H1 (cell line): ENCODE data around the gene RNFT2. TPM values are rescaled to one million over a fixed set of nuclear protein-coding genes. Genes with fewer than 3 reads are reported as not detected.

Source experiments
- CTCF ChIA-PET: fragments of 300-600 bp; sonication (Branson Sonifier 250); formaldehyde crosslinking; loops from one replicate; lab custom pipeline; 2021; ENCODE audit not compliant: partially characterized antibody; lab: Charles Lee
- POLR2A ChIA-PET: fragments of 300-600 bp; sonication (Branson Sonifier 250); formaldehyde crosslinking; loops from one replicate; lab custom pipeline; 2021; ENCODE audit warnings: inconsistent platforms; ENCODE audit not compliant: partially characterized antibody; lab: Charles Lee
- DNase-seq, 2 experiments: peaks; one replicate each; pipeline versions ENCODE4 v3.0.0 to v3.0.0-alpha.2; 2010 to 2022; ENCODE audit warnings: low spot score in 2 of 2, low read depth in 1 of 2, mixed read lengths in 1 of 2
- FAIRE-seq: peaks from 2 replicates; lab custom pipeline; 2011; peaks lifted over from hg19 to GRCh38; lab: Jason Lieb, UNC
- H2AFZ ChIP-seq: 2 replicates; pipeline ENCODE4 v1.8.1; 2012; ENCODE audit warnings: low read length, inconsistent platforms
- H2AK5ac ChIP-seq: 2 replicates; pipeline ENCODE4 v1.6.1; 2013; ENCODE audit warnings: low read depth, low read length
- H2BK120ac ChIP-seq: replicated peaks from 2 replicates; pipeline ENCODE3; 2013; ENCODE audit warnings: low read depth, low read length, inconsistent platforms
- H2BK12ac ChIP-seq: 2 replicates; pipeline ENCODE4 v1.6.1; 2013; ENCODE audit warnings: low read depth, low read length
- H2BK15ac ChIP-seq: 2 replicates; pipeline ENCODE4 v1.6.1; 2013; ENCODE audit warnings: low read length
- H2BK20ac ChIP-seq: 2 replicates; pipeline ENCODE4 v1.6.1; 2013; ENCODE audit warnings: low read length
- H2BK5ac ChIP-seq: 2 replicates; pipeline ENCODE4 v1.6.1; 2013; ENCODE audit warnings: low read depth, low read length
- H3K14ac ChIP-seq: 2 replicates; pipeline ENCODE4 v1.6.1; 2013; ENCODE audit warnings: inconsistent platforms; ENCODE audit not compliant: insufficient read length
- H3K18ac ChIP-seq: 2 replicates; pipeline ENCODE4 v1.6.1; 2013; ENCODE audit warnings: low read length; ENCODE audit errors: extremely low read depth
- H3K23ac ChIP-seq: 2 replicates; pipeline ENCODE4 v1.6.1; 2013; ENCODE audit warnings: inconsistent platforms; ENCODE audit not compliant: insufficient read length
- H3K23me2 ChIP-seq: 2 replicates; pipeline ENCODE4 v1.6.1; 2013; ENCODE audit warnings: low read depth, low read length
- H3K27ac ChIP-seq: 2 replicates; pipeline ENCODE4 v1.6.1; 2011; ENCODE audit warnings: low read depth, low read length, inconsistent platforms
- H3K27me3 ChIP-seq, 4 experiments: replicated peaks in 1 of 4; 1 replicate in 1 of 4; 2 replicates in 3 of 4; pipeline versions ENCODE4 v1.6.1 to v1.8.1; 2011 to 2013; ENCODE audit warnings: low read length in 3 of 4, mild to moderate bottlenecking in 3 of 4, inconsistent platforms in 2 of 4, mixed read lengths in 2 of 4, moderate library complexity in 1 of 4; ENCODE audit not compliant: control insufficient read depth in 3 of 4, insufficient read depth in 3 of 4; ENCODE audit errors: extremely low read depth in 1 of 4
- H3K36me3 ChIP-seq, 4 experiments: 2 replicates each; pipeline versions ENCODE4 v1.6.1 to v1.8.1; 2011 to 2013; ENCODE audit warnings: mild to moderate bottlenecking in 4 of 4, low read length in 3 of 4, moderate library complexity in 2 of 4, control low read depth in 1 of 4, inconsistent platforms in 1 of 4; ENCODE audit not compliant: insufficient read depth in 4 of 4, control insufficient read depth in 2 of 4
- H3K4ac ChIP-seq: replicated peaks from 2 replicates; pipeline ENCODE3; 2013; ENCODE audit warnings: low read length, low read depth, mixed read lengths, inconsistent platforms; ENCODE audit not compliant: insufficient read length
- H3K4me1 ChIP-seq, 4 experiments: replicated peaks in 1 of 4; 1 replicate in 1 of 4; 2 replicates in 3 of 4; pipeline versions ENCODE4 v1.6.1 to v1.8.1; 2011 to 2013; ENCODE audit warnings: low read length in 3 of 4, inconsistent platforms in 2 of 4, mixed read lengths in 1 of 4; ENCODE audit not compliant: insufficient read depth in 4 of 4, control insufficient read depth in 3 of 4
- H3K4me2 ChIP-seq, 2 experiments: 2 replicates each; pipeline versions ENCODE4 v1.6.1 to v1.8.1; 2011 to 2013; ENCODE audit warnings: low read depth in 2 of 2, low read length in 2 of 2, control low read depth in 1 of 2, inconsistent platforms in 1 of 2, mild to moderate bottlenecking in 1 of 2; ENCODE audit not compliant: insufficient read depth in 1 of 2
- H3K4me3 ChIP-seq, 4 experiments: fragments of 200-600, 300-600 bp in 1 of 4; sonication (generic), shearing (Covaris generic), sonication (Bioruptor Twin) in 1 of 4; 2 replicates each; pipeline versions ENCODE4 v1.5.1 to v1.8.1; 2011 to 2016; ENCODE audit warnings: low read length in 4 of 4, low read depth in 3 of 4, control low read depth in 2 of 4, inconsistent platforms in 2 of 4, mild to moderate bottlenecking in 2 of 4, mixed read lengths in 1 of 4, moderate library complexity in 1 of 4; ENCODE audit not compliant: insufficient read depth in 2 of 4; ENCODE audit errors: extremely low read depth in 1 of 4
- H3K56ac ChIP-seq: replicated peaks from 2 replicates; pipeline ENCODE3; 2013; ENCODE audit warnings: low read depth, mild to moderate bottlenecking, mixed read lengths, low read length, inconsistent platforms; ENCODE audit not compliant: insufficient read length
- H3K79me1 ChIP-seq: 2 replicates; pipeline ENCODE4 v1.6.1; 2013; ENCODE audit warnings: low read depth, low read length, control low read depth
- H3K79me2 ChIP-seq, 2 experiments: 2 replicates each; pipeline versions ENCODE4 v1.6.1 to v1.8.1; 2012 to 2013; ENCODE audit warnings: low read length in 2 of 2, mild to moderate bottlenecking in 2 of 2, inconsistent platforms in 1 of 2; ENCODE audit not compliant: insufficient read depth in 2 of 2, control insufficient read depth in 1 of 2
- H3K9ac ChIP-seq, 4 experiments: replicated peaks in 1 of 4; 1 replicate in 1 of 4; 2 replicates in 3 of 4; pipeline versions ENCODE4 v1.6.1 to v1.8.1; 2011 to 2013; ENCODE audit warnings: low read depth in 3 of 4, low read length in 3 of 4, control low read depth in 2 of 4, mild to moderate bottlenecking in 2 of 4, moderate library complexity in 2 of 4, inconsistent platforms in 1 of 4; ENCODE audit errors: extremely low read depth in 1 of 4
- H3K9me3 ChIP-seq, 2 experiments: 2 replicates each; pipeline versions ENCODE4 v1.6.1 to v1.8.1; 2012 to 2013; ENCODE audit warnings: mild to moderate bottlenecking in 2 of 2, moderate library complexity in 2 of 2, control low read depth in 1 of 2, inconsistent platforms in 1 of 2, low read depth in 1 of 2, low read length in 1 of 2, mixed read lengths in 1 of 2; ENCODE audit not compliant: insufficient read depth in 2 of 2
- H4K20me1 ChIP-seq, 2 experiments: replicated peaks in 1 of 2; 2 replicates each; pipeline versions ENCODE3 to v1.8.1; 2011 to 2013; ENCODE audit warnings: inconsistent platforms in 2 of 2, low read length in 2 of 2, mild to moderate bottlenecking in 1 of 2; ENCODE audit not compliant: insufficient read depth in 2 of 2, control insufficient read depth in 1 of 2
- H4K5ac ChIP-seq: 2 replicates; pipeline ENCODE4 v1.6.1; 2013; ENCODE audit warnings: low read length, low read depth, mixed read lengths, inconsistent platforms; ENCODE audit not compliant: insufficient read length
- H4K8ac ChIP-seq: 2 replicates; pipeline ENCODE4 v1.8.0; 2013; ENCODE audit warnings: mild to moderate bottlenecking, moderate library complexity, low read length, inconsistent platforms; ENCODE audit not compliant: insufficient read depth; ENCODE audit errors: extremely low read depth
- H4K91ac ChIP-seq: replicated peaks from 2 replicates; pipeline ENCODE3; 2013; ENCODE audit warnings: low read length, mixed read lengths, inconsistent platforms; ENCODE audit not compliant: insufficient read length
- CBX8 ChIP-seq: fragments of 300-800, 300-1000 bp; sonication (generic); IDR thresholded peaks from 2 replicates; pipeline ENCODE4 v1.7.1; 2016; ENCODE audit warnings: low read depth, low read length, borderline replicate concordance
- EP300 ChIP-seq, 2 experiments: IDR thresholded peaks; 1 replicate in 1 of 2; 2 replicates in 1 of 2; pipeline ENCODE4 v1.6.1; 2011 to 2012; ENCODE audit warnings: low read depth in 2 of 2, low read length in 2 of 2, mild to moderate bottlenecking in 2 of 2, borderline replicate concordance in 1 of 2, inconsistent platforms in 1 of 2, moderate library complexity in 1 of 2
- KDM1A ChIP-seq: fragments of 200-600, 300-600 bp; sonication (generic); IDR thresholded peaks from 2 replicates; pipeline ENCODE4 v1.7.1; 2016; ENCODE audit warnings: mild to moderate bottlenecking, low read length, borderline replicate concordance
- KDM4A ChIP-seq: IDR thresholded peaks from one replicate; pipeline ENCODE4 v1.7.1; 2012; ENCODE audit warnings: low read depth, mild to moderate bottlenecking, moderate library complexity, low read length, inconsistent platforms; ENCODE audit not compliant: severe bottlenecking
- SAP30 ChIP-seq: fragments of 300-600 bp; sonication (generic); IDR thresholded peaks from 2 replicates; pipeline ENCODE4 v1.7.1; 2012; ENCODE audit warnings: low read length, moderate library complexity, mild to moderate bottlenecking, inconsistent platforms; ENCODE audit not compliant: insufficient read depth, insufficient replicate concordance
- SP1 ChIP-seq: IDR thresholded peaks from 2 replicates; pipeline ENCODE4 v1.6.1; 2011; ENCODE audit warnings: low read depth, low read length
- TAF7 ChIP-seq: optimal IDR thresholded peaks from 2 replicates; pipeline ENCODE3; 2011; ENCODE audit warnings: low read depth, mild to moderate bottlenecking, inconsistent platforms, low read length, moderate library complexity, borderline replicate concordance
- WGBS, 2 experiments: shearing (Covaris generic) in 1 of 2; methylation state at CpG; one replicate each; pipeline versions ENCODE4 v1.1.6 to v1.1.7; 2013 to 2015; ENCODE audit warnings: low lambda C conversion rate in 2 of 2, mixed read lengths in 2 of 2, inconsistent platforms in 1 of 2, low coverage in 1 of 2, missing lambda C conversion rate in 1 of 2; ENCODE audit not compliant: insufficient replicate concordance in 2 of 2, insufficient coverage in 1 of 2, insufficient read length in 1 of 2; ENCODE audit errors: extremely low coverage in 1 of 2, missing lambda C conversion rate in 1 of 2; 5-methylcytosine and 5-hydroxymethylcytosine counted together
- polyA plus RNA-seq, 7 experiments: library from polyadenylated mRNA; depleted of rRNA in 3 of 7; stranded (reverse) in 5 of 7; unstranded in 2 of 7; fragments of >200 nt in 5 of 7; fragments of 200-250 nt in 2 of 7; gene quantifications; 1 replicate in 5 of 7; 2 replicates in 1 of 7; 4 replicates in 1 of 7; pipeline versions ENCODE4 v1.2.1 to v1.2.3, GENCODE V29; 2011 to 2013; ENCODE audit warnings: missing spikeins in 2 of 7, mixed read lengths in 2 of 7
- total RNA-seq: library from RNA; stranded (reverse); fragmentation: NEBNext Ultra II Directional; extraction: Animal tissue kit (Norgen Biotek cat#: 25700); gene quantifications from 2 replicates; pipeline ENCODE4 v1.2.1, GENCODE V29; 2021

RNFT2 gene
- total and polyA plus RNA-seq, 2 of the 8 experiments (the other 6 are each of a cell fraction or from before 2014, with no cell fraction given), result 14.2 to 33.1 TPM

DNA sequence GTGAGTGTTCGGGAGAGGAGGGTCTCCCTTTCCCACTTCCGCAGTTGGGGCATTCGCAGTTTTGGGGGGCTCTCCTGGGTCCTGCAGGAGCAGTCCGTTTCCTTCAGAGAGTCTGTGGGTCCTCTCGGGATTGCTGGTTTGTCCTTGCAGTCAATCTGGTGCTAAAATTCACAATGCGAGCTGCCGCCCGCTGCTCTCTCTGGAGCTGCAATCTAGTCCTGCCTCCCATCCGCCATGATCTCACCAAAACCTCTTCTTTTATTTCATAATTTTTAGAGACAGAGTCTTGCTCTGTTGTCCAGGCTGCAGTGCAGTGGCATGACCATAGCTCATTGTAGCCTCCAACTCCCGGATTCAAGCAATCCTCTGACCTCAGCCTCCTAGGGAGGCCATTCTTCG lies 22.5 kb downstream of the RNFT2 start:
- 85% methylated on average over 11 of the region's 11 CpGs; no CpG with 5 or more reads in 1 of the 2 experiments for WGBS, 2 experiments

More for the DNA sequence above, 22.5 kb downstream of the RNFT2 start:
- H2BK5ac ChIP-seq, result no peak overlapping the region
- ChIA-PET CTCF (interaction anchor here (0.6 to 4.1 kb wide), 21 partner anchors 9 to 1355 kb away, joined by 3 to 26 read pairs (median 5); no protein-coding TSS in a partner anchor), POLR2A (interaction anchor here (0.8 to 1.3 kb wide), 4 partner anchors 15 to 131 kb away, joined by 3 to 5 read pairs (median 4); no protein-coding TSS in a partner anchor)
- no peaks in the 10 kb centered on the region for H4K20me1 ChIP-seq
- H3K4ac ChIP-seq, result no peak overlapping the region
- no peaks in the 10 kb centered on the region for H3K23me2 ChIP-seq
- H4K5ac ChIP-seq, result no peak overlapping the region
- no peak overlapping the region for H3K14ac ChIP-seq
- no peak overlapping the region for H2AK5ac ChIP-seq
- H3K4me2 ChIP-seq, result peak overlapping the region in 1 of 2 experiments; percentile 35; a peak in 2 of 4 replicates
- H3K79me2 ChIP-seq, result no peaks in the 10 kb centered on the region; a peak in 1 of 4 replicates
- no peak overlapping the region for H3K9ac ChIP-seq
- no peak overlapping the region for H4K8ac ChIP-seq
- H2BK15ac ChIP-seq, result no peak overlapping the region
- no peak overlapping the region for H2BK12ac ChIP-seq
- H3K4me1 ChIP-seq, result no peaks in the 10 kb centered on the region; a peak in 2 of 7 replicates
- H3K56ac ChIP-seq, result no peak overlapping the region
- no peak overlapping the region for H2BK20ac ChIP-seq
- peaks cover 3% of the 10 kb centered on the region; the same call in 1 of the 2 replicates for H3K79me1 ChIP-seq
- H3K36me3 ChIP-seq, result peaks cover 0 to 5% (median 0%) of the 10 kb centered on the region in 4 experiments; a peak in 4 of 8 replicates
- H3K27me3 ChIP-seq, result no peaks in the 10 kb centered on the region
- no peak overlapping the region for H3K27ac ChIP-seq
- FAIRE-seq, result no peak
- no peak overlapping the region for H3K23ac ChIP-seq
- H2BK120ac ChIP-seq, result no peak overlapping the region
- TF ChIP-seq EP300 (IDR thresholded peaks at IDR 0.05; ENCODE audit: borderline replicate concordance in 1 of 2, low read depth in 2 of 2, low read length in 2 of 2) (no peak), KDM4A (no peak), SAP30 (no peak), TAF7 (no peak), CBX8 (no peak), SP1 (no peak), KDM1A (no peak)
- no peak overlapping the region for H3K18ac ChIP-seq
- no peaks in the 10 kb centered on the region for H3K9me3 ChIP-seq
- no peak for DNase-seq
- H2AFZ ChIP-seq, result no peak overlapping the region
- no peak overlapping the region for H3K4me3 ChIP-seq
- H4K91ac ChIP-seq, result no peak overlapping the region
